NCI-H2081 treated with DMSO at 0.1 percent for 48 hours (cell line): ENCODE data around the gene SMAD3.
"Not testable (repeated sequence)": the region's sequence is repeated elsewhere in the genome, so short reads cannot be mapped to it uniquely, and the experiment has no call there.

Experiments
- DNase-seq: peaks from one replicate; lab custom pipeline; 2025; lab: John Stamatoyannopoulos, UW

The SMAD3 gene

GRCh38 chr15:67145710-67146109 is 80.3 kb downstream of the SMAD3 start:
- DNase-seq, result no peak

GRCh38 chr15:67146234-67146633 is 80.8 kb downstream of the SMAD3 start:
- no peak for DNase-seq

- no peak for DNase-seq
Measured at GRCh38 chr15:67146875-67147381, 81.5 kb downstream of the SMAD3 start.

GRCh38 chr15:67147396-67147949 is 82.1 kb downstream of the SMAD3 start:
- no peak for DNase-seq

GRCh38 chr15:67148196-67148701 is 82.8 kb downstream of the SMAD3 start:
- DNase-seq, result no peak

- no peak for DNase-seq
Measured at GRCh38 chr15:67149068-67149772, 83.8 kb downstream of the SMAD3 start.

- DNase-seq, result no peak
Measured at GRCh38 chr15:67149773-67150022, 84.3 kb downstream of the SMAD3 start.

GRCh38 chr15:67150023-67150860 is 84.8 kb downstream of the SMAD3 start:
- no peak for DNase-seq

GRCh38 chr15:67152429-67152828 is 87.0 kb downstream of the SMAD3 start:
- no peak for DNase-seq

- DNase-seq, result not testable (repeated sequence)
Measured at GRCh38 chr15:67153044-67153443, 87.6 kb downstream of the SMAD3 start.

- DNase-seq, result no peak
Measured at GRCh38 chr15:67154249-67154648, 88.8 kb downstream of the SMAD3 start.

GRCh38 chr15:67156426-67156825 is 91.0 kb downstream of the SMAD3 start:
- DNase-seq, result no peak

GRCh38 chr15:67156834-67157233 is 91.4 kb downstream of the SMAD3 start:
- no peak for DNase-seq

GRCh38 chr15:67157521-67158252 is 92.3 kb downstream of the SMAD3 start:
- DNase-seq, result no peak

- no peak for DNase-seq
Measured at GRCh38 chr15:67158367-67158766, 93.0 kb downstream of the SMAD3 start.

GRCh38 chr15:67161412-67161811 is 96.0 kb downstream of the SMAD3 start:
- no peak for DNase-seq

- DNase-seq, result no peak
Measured at GRCh38 chr15:67161881-67162280, 96.5 kb downstream of the SMAD3 start.

- no peak for DNase-seq
Measured at GRCh38 chr15:67163180-67163579, 97.8 kb downstream of the SMAD3 start.

- no peak for DNase-seq
Measured at GRCh38 chr15:67164401-67164791, 99.0 kb downstream of the SMAD3 start.

- DNase-seq, result no peak
Measured at GRCh38 chr15:67164811-67165253, 99.4 kb downstream of the SMAD3 start.

- DNase-seq, result no peak
Measured at GRCh38 chr15:67165254-67166253, 100.2 kb downstream of the SMAD3 start.
